Measurements from ENCODE around the gene POPDC2. TPM values are rescaled to one million over a fixed set of nuclear protein-coding genes. Genes with fewer than 3 reads are reported as not detected.

The POPDC2 gene
- total RNA-seq, 1 experiment from 2014 or later: 0.77 TPM

DNA sequence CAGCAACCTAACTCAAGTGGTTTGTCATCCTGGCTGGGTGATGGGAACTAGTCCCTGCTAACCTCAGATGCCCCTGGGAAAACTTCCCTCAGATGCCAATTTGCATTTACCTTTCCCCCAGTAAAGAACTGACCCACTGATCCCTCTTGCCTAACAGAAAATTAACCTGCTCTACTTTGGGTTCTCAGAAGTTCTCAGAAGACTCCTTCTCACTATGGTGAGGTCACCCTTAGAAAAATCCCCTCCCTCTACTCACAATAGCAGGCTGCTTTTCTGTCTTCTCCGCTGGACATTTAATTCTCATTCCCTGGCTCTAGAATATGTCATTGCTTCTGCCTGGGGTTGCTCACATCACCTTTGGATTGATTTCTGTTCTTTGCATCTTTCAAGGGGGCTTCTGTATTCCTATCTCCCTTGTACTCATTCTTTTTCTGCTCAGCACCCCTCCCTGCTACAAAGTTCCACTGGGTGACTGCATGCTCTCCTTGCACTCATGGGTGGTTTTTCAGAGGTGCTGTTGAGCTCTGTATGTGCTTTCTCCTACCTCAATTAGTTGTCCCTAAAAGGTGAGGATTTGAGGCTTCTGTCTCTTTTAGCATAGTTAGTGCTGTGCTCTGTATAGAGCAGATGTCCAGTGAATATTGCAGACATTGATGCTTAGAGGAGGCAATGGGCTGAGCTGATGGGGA is 61.8 kb downstream of the POPDC2 start:
- no TSS peak for BruUV-seq (replicated peaks)
- Mint-ChIP-seq H3K9me3 (ENCODE audit: unreplicated experiment) (no peaks in the 10 kb centered on the region), H3K36me3 (ENCODE audit: insufficient read depth, unreplicated experiment) (no peaks in the 10 kb centered on the region), H3K27ac (ENCODE audit: unreplicated experiment) (no peak overlapping the region), H3K27me3 (ENCODE audit: insufficient read depth, unreplicated experiment) (no peaks in the 10 kb centered on the region), H3K4me1 (ENCODE audit: low read depth, unreplicated experiment) (no peaks in the 10 kb centered on the region), H3K4me3 (ENCODE audit: unreplicated experiment) (no peak overlapping the region)
- H3K4me1 ChIP-seq: peaks cover 7% of the 10 kb centered on the region; the same call in 1 of the 2 replicates
- no peak overlapping the region for H3K4me3 ChIP-seq (ENCODE audit: low read depth, low read length)
- H3K9me3 ChIP-seq: no peaks in the 10 kb centered on the region
- CTCF ChIA-PET: interaction anchor here (1.1 kb wide), 1 partner anchor 9 kb away, joined by 3 read pairs; no protein-coding TSS in a partner anchor
- H3K27me3 ChIP-seq (replicated peaks; ENCODE audit: control insufficient read depth, insufficient read depth, low read length): no peaks in the 10 kb centered on the region
- DNase-seq: no peak
- no peaks in the 10 kb centered on the region for H3K36me3 ChIP-seq (ENCODE audit: control insufficient read depth, insufficient read depth, low read length)
- TF ChIP-seq, protein P1, sequence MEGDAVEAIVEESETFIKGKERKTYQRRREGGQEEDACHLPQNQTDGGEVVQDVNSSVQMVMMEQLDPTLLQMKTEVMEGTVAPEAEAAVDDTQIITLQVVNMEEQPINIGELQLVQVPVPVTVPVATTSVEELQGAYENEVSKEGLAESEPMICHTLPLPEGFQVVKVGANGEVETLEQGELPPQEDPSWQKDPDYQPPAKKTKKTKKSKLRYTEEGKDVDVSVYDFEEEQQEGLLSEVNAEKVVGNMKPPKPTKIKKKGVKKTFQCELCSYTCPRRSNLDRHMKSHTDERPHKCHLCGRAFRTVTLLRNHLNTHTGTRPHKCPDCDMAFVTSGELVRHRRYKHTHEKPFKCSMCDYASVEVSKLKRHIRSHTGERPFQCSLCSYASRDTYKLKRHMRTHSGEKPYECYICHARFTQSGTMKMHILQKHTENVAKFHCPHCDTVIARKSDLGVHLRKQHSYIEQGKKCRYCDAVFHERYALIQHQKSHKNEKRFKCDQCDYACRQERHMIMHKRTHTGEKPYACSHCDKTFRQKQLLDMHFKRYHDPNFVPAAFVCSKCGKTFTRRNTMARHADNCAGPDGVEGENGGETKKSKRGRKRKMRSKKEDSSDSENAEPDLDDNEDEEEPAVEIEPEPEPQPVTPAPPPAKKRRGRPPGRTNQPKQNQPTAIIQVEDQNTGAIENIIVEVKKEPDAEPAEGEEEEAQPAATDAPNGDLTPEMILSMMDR (IDR thresholded peaks at IDR 0.05; ENCODE audit: insufficient read depth in 1 of 2, low read depth in 1 of 2, low read length in 1 of 2, severe bottlenecking in 1 of 2, unreplicated experiment in 1 of 2): no peak
- intact Hi-C loops (cut with micrococcal nuclease; ENCODE audit: unreplicated experiment): no loop called here
- POLR2A ChIA-PET: no interaction called here

DNA sequence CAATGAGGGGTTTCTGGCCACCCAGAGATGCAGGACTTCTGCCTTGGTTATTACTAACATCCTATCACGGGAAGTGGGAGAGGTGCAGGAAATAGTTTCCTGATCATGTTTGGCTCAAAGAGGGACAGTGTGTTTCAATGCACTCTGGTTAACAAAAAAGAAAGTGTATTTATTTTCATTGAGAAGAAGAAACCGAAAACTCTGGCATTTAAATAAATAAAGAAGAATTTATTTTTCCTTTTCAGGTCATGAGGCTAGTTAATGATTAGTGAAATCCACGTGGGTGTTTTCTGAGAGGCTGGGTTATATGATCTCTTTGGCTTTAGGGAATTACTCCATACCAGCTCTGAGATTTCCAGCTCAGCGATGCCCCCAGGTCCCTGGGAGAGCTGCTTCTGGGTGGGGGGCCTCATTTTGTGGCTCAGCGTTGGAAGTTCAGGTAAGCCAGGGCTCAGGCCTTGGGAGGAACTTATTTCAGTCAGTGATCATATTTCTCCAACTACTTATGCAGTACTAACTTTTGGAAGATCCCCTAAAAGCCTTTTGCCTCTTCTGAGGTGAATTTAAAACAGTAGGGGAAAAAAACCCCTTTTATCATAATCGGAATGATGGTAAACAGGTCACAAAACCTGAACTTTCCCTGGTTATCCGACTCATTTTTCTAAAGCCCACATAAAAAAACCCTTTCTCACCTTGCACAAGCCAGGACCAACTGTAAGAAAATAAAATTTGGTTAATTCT is 62.7 kb downstream of the POPDC2 start, which contains the start of gene PLA1A:
TSS of gene PLA1A (plus strand) at position 338 of the 741 bp plus-strand sequence. CDS start at position 367, 29 bp downstream.
- no peak within 1 kb of the TSS for H3K4me3 Mint-ChIP-seq (ENCODE audit: unreplicated experiment)
- intact Hi-C loops (cut with micrococcal nuclease; ENCODE audit: unreplicated experiment): no loop called here
- peak in 1 of 2 experiments; percentile 23 for DNase-seq
- H3K27ac Mint-ChIP-seq (ENCODE audit: unreplicated experiment): no peak within 1 kb of the TSS
- no peaks in the 10 kb centered on the region for H3K9me3 Mint-ChIP-seq (ENCODE audit: unreplicated experiment)
- CTCF ChIA-PET: no interaction called here
- TF ChIP-seq, protein P1 (IDR thresholded peaks at IDR 0.05; ENCODE audit: insufficient read depth in 1 of 2, low read depth in 1 of 2, low read length in 1 of 2, severe bottlenecking in 1 of 2, unreplicated experiment in 1 of 2): no peak
- peaks cover 7% of the 10 kb centered on the region; the same call in 1 of the 2 replicates for H3K4me1 ChIP-seq
- no TSS peak for BruUV-seq (replicated peaks)
- H3K36me3 ChIP-seq (ENCODE audit: control insufficient read depth, insufficient read depth, low read length): no peaks in the 10 kb centered on the region
- no peak within 1 kb of the TSS for H3K4me3 ChIP-seq (ENCODE audit: low read depth, low read length)
- H3K27me3 Mint-ChIP-seq (ENCODE audit: insufficient read depth, unreplicated experiment): no peaks in the 10 kb centered on the region
- no peaks in the 10 kb centered on the region for H3K9me3 ChIP-seq
- no peaks in the 10 kb centered on the region for H3K27me3 ChIP-seq (replicated peaks; ENCODE audit: control insufficient read depth, insufficient read depth, low read length)
- no peaks in the 10 kb centered on the region for H3K4me1 Mint-ChIP-seq (ENCODE audit: low read depth, unreplicated experiment)
- POLR2A ChIA-PET: no interaction called here
- H3K36me3 Mint-ChIP-seq (ENCODE audit: insufficient read depth, unreplicated experiment): no peaks in the 10 kb centered on the region

DNA sequence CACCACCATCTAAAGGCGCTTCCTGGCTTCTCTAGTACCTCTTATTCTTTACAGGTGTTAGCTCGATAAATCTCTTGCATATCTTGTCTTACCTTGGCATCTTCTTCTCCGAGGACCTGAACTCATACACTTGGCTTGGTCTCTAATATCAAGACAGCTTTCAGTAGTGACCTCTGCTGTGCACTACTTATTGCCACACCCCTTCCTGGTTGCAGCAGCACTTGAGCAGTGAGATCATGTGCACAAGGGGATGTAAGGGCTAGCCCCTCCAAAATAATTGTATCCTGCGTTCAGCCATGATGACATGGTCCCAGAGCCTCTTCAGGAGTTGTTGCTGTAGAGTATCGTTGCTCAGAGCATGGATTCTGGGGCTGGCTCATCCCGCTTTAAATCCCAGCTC is 64.0 kb downstream of the POPDC2 start:
- no TSS peak for BruUV-seq (replicated peaks)
- Histone ChIP-seq H3K36me3 (ENCODE audit: control insufficient read depth, insufficient read depth, low read length) (no peaks in the 10 kb centered on the region), H3K27me3 (replicated peaks; ENCODE audit: control insufficient read depth, insufficient read depth, low read length) (no peaks in the 10 kb centered on the region), H3K4me1 (peaks cover 7% of the 10 kb centered on the region; the same call in 1 of the 2 replicates), H3K9me3 (no peaks in the 10 kb centered on the region), H3K4me3 (ENCODE audit: low read depth, low read length) (no peak overlapping the region)
- intact Hi-C loops (cut with micrococcal nuclease; ENCODE audit: unreplicated experiment): no loop called here
- H3K4me3 Mint-ChIP-seq (ENCODE audit: unreplicated experiment): no peak overlapping the region
- no peaks in the 10 kb centered on the region for H3K4me1 Mint-ChIP-seq (ENCODE audit: low read depth, unreplicated experiment)
- H3K36me3 Mint-ChIP-seq (ENCODE audit: insufficient read depth, unreplicated experiment): no peaks in the 10 kb centered on the region
- ChIA-PET CTCF (no interaction called here), POLR2A (no interaction called here)
- H3K27me3 Mint-ChIP-seq (ENCODE audit: insufficient read depth, unreplicated experiment): no peaks in the 10 kb centered on the region
- DNase-seq: no peak
- TF ChIP-seq, protein P1 (IDR thresholded peaks at IDR 0.05; ENCODE audit: insufficient read depth in 1 of 2, low read depth in 1 of 2, low read length in 1 of 2, severe bottlenecking in 1 of 2, unreplicated experiment in 1 of 2): no peak
- H3K27ac Mint-ChIP-seq (ENCODE audit: unreplicated experiment): no peak overlapping the region
- no peaks in the 10 kb centered on the region for H3K9me3 Mint-ChIP-seq (ENCODE audit: unreplicated experiment)
